CD4-positive, alpha-beta T cell treated with Interleukin-4 for 4 hours (primary cell): ENCODE data around the gene EFNB2.

Source experiments
- DNase-seq: peaks from one replicate; pipeline ENCODE4 v3.0.0-alpha.2; 2020

EFNB2 gene

GRCh38 chr13:106499113-106499512 is 36.3 kb downstream of the EFNB2 start:
- no peak for DNase-seq

GRCh38 chr13:106498571-106498970 is 36.9 kb downstream of the EFNB2 start:
- no peak for DNase-seq

- DNase-seq, result no peak
Observed at GRCh38 chr13:106498158-106498557, 37.3 kb downstream of the EFNB2 start.

GRCh38 chr13:106497079-106497478 is 38.4 kb downstream of the EFNB2 start:
- no peak for DNase-seq

- no peak for DNase-seq
Observed at GRCh38 chr13:106496072-106496997, 39.1 kb downstream of the EFNB2 start.

- DNase-seq, result no peak
Observed at GRCh38 chr13:106494936-106495335, 40.5 kb downstream of the EFNB2 start.

GRCh38 chr13:106494506-106494905 is 41.0 kb downstream of the EFNB2 start:
- DNase-seq, result no peak

- peak; percentile 6 for DNase-seq
Observed at GRCh38 chr13:106493533-106494220, 41.8 kb downstream of the EFNB2 start.

- no peak for DNase-seq
Observed at GRCh38 chr13:106492588-106493475, 42.6 kb downstream of the EFNB2 start.

GRCh38 chr13:106491928-106492587 is 43.4 kb downstream of the EFNB2 start:
- no peak for DNase-seq

- no peak for DNase-seq
Observed at GRCh38 chr13:106491463-106491862, 44.0 kb downstream of the EFNB2 start.

- DNase-seq, result peak; percentile 33
Observed at GRCh38 chr13:106490569-106491321, 44.7 kb downstream of the EFNB2 start.

GRCh38 chr13:106489849-106490568 is 45.5 kb downstream of the EFNB2 start:
- no peak for DNase-seq

- DNase-seq, result no peak
Observed at GRCh38 chr13:106488686-106489085, 46.8 kb downstream of the EFNB2 start.

GRCh38 chr13:106488076-106488475 is 47.4 kb downstream of the EFNB2 start:
- no peak for DNase-seq

GRCh38 chr13:106487129-106487528 is 48.3 kb downstream of the EFNB2 start:
- no peak for DNase-seq

GRCh38 chr13:106486287-106486686 is 49.2 kb downstream of the EFNB2 start:
- no peak for DNase-seq

- no peak for DNase-seq
Observed at GRCh38 chr13:106484537-106485193, 50.8 kb downstream of the EFNB2 start.

- no peak for DNase-seq
Observed at GRCh38 chr13:106484084-106484483, 51.4 kb downstream of the EFNB2 start.

- DNase-seq, result no peak
Observed at GRCh38 chr13:106481919-106482318, 53.5 kb downstream of the EFNB2 start.
